ENCODE data around the gene MED7.

The MED7 gene

GRCh38 chr5:157130925-157131324, 11.7 kb downstream of the MED7 start:
- in situ Hi-C loops (cut with MboI; ENCODE audit: low pct_unique_long_range_greater_than_20kb, low sequenced_read_pairs, unreplicated experiment): loop anchor here (25.0 kb wide), 2 partner anchors 294 to 1194 kb away; no protein-coding TSS in a partner anchor
- no peak for DNase-seq (ENCODE audit: low spot score)
- TF ChIP-seq CTCF (IDR thresholded peaks at IDR 0.05; ENCODE audit: extremely low read depth, insufficient read depth, missing control alignments): no peak

- in situ Hi-C loops (cut with MboI; ENCODE audit: low pct_unique_long_range_greater_than_20kb, low sequenced_read_pairs, unreplicated experiment): no loop called here
- no peak for DNase-seq (ENCODE audit: low spot score)
- no peak for TF ChIP-seq CTCF (IDR thresholded peaks at IDR 0.05; ENCODE audit: extremely low read depth, insufficient read depth, missing control alignments)
Observed at GRCh38 chr5:157121709-157122108, 21.0 kb downstream of the MED7 start.

- no peak for DNase-seq (ENCODE audit: low spot score)
- in situ Hi-C loops (cut with MboI; ENCODE audit: low pct_unique_long_range_greater_than_20kb, low sequenced_read_pairs, unreplicated experiment): no loop called here
- no peak for TF ChIP-seq CTCF (IDR thresholded peaks at IDR 0.05; ENCODE audit: extremely low read depth, insufficient read depth, missing control alignments)
Observed at GRCh38 chr5:157120102-157120501, 22.6 kb downstream of the MED7 start.

GRCh38 chr5:157116483-157116954, 26.1 kb downstream of the MED7 start:
- peak; percentile 59 for DNase-seq (ENCODE audit: low spot score)
- in situ Hi-C loops (cut with MboI; ENCODE audit: low pct_unique_long_range_greater_than_20kb, low sequenced_read_pairs, unreplicated experiment): no loop called here
- TF ChIP-seq CTCF (IDR thresholded peaks at IDR 0.05; ENCODE audit: extremely low read depth, insufficient read depth, missing control alignments): no peak

- DNase-seq (ENCODE audit: low spot score): no peak
- in situ Hi-C loops (cut with MboI; ENCODE audit: low pct_unique_long_range_greater_than_20kb, low sequenced_read_pairs, unreplicated experiment): no loop called here
- no peak for TF ChIP-seq CTCF (IDR thresholded peaks at IDR 0.05; ENCODE audit: extremely low read depth, insufficient read depth, missing control alignments)
Observed at GRCh38 chr5:157115502-157115901, 27.2 kb downstream of the MED7 start.

GRCh38 chr5:157115012-157115411, 27.7 kb downstream of the MED7 start:
- in situ Hi-C loops (cut with MboI; ENCODE audit: low pct_unique_long_range_greater_than_20kb, low sequenced_read_pairs, unreplicated experiment): no loop called here
- no peak for DNase-seq (ENCODE audit: low spot score)
- no peak for TF ChIP-seq CTCF (IDR thresholded peaks at IDR 0.05; ENCODE audit: extremely low read depth, insufficient read depth, missing control alignments)

- in situ Hi-C loops (cut with MboI; ENCODE audit: low pct_unique_long_range_greater_than_20kb, low sequenced_read_pairs, unreplicated experiment): no loop called here
- TF ChIP-seq CTCF (IDR thresholded peaks at IDR 0.05; ENCODE audit: extremely low read depth, insufficient read depth, missing control alignments): no peak
- DNase-seq (ENCODE audit: low spot score): no peak
Observed at GRCh38 chr5:157113002-157113401, 29.7 kb downstream of the MED7 start.

All from GM13977 (cell line).